Measurements from ENCODE around the gene KCNQ1OT1.

- TF ChIP-seq CTCF (IDR thresholded peaks at IDR 0.05; ENCODE audit: low read depth, low read length, missing input control): no peak
- TF ChIP-seq EGR1 (IDR thresholded peaks at IDR 0.05; ENCODE audit: low read depth in 2 of 2): no peak
- no peak for TF ChIP-seq REST (IDR thresholded peaks at IDR 0.05)
- no peak for TF ChIP-seq TAF1 (conservative IDR thresholded peaks at IDR 0.05)
Observed at GRCh38 chr11:2578929-2579270, 120.9 kb downstream of the KCNQ1OT1 start.
